ENCODE data around the gene CDC123.

GRCh38 chr10:12184165-12184564 is 11.8 kb upstream of the CDC123 start:
- TF ChIP-seq CTCF (IDR thresholded peaks at IDR 0.05; ENCODE audit: extremely low read depth in 1 of 2, insufficient read depth in 1 of 2, low read depth in 1 of 2, low read length in 2 of 2), result no peak
- TF ChIP-seq POLR2AphosphoS5 (IDR thresholded peaks at IDR 0.05; ENCODE audit: insufficient read depth, low read depth, low read length), result no peak
- TF ChIP-seq MAX (IDR thresholded peaks at IDR 0.05; ENCODE audit: insufficient read depth, insufficient read length), result no peak
- no peak for TF ChIP-seq EZH2 (IDR thresholded peaks at IDR 0.05; ENCODE audit: borderline replicate concordance, low read depth, low read length, severe bottlenecking)
- no peak for TF ChIP-seq MYC (IDR thresholded peaks at IDR 0.05; ENCODE audit: low read depth, low read length)
- TF ChIP-seq POLR2A (IDR thresholded peaks at IDR 0.05; ENCODE audit: low read depth, low read length), result no peak

Data from endothelial cell of umbilical vein (primary cell).